ENCODE measurements around the gene STIL.

DNA sequence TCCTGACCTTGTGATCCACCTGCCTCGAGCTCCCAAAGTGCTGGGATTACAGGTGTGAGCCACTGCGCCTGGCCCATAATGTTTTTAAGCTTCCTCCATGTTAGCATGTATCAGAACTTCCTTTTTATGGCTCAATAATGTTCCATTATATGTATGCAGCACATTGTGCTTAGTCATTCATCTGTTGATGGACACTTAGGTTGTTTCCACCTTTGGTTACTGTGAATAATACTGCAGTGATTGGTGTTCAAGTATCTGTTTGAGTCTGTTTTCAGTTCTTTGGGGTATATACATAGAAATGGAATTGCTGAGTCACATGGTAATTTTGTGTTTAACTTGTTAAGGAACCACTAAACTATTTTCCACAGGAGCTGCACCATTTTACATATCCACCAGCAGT lies 37.4 kb upstream of the STIL start:
- TF ChIP-seq POLR2A (IDR thresholded peaks at IDR 0.05; ENCODE audit: low read length) (no peak), GATA1 (IDR thresholded peaks at IDR 0.05; ENCODE audit: low read depth, low read length) (no peak)

Measured in erythroblast (primary cell).